HG03280 (cell line): ENCODE data around the gene AKT1S1.
"Not testable (repeated sequence)": the region's sequence is repeated elsewhere in the genome, so short reads cannot be mapped to it uniquely, and the experiment has no call there.

Experiments
- ATAC-seq: cut with Tn5 transposase; IDR thresholded peaks from one replicate; pipeline ENCODE4 v1.9.1; 2021; ENCODE audit warnings: mild to moderate bottlenecking, moderate library complexity; ENCODE audit not compliant: unreplicated experiment

The AKT1S1 gene

GRCh38 chr19:49839713-49840112 lies 37.4 kb downstream of the AKT1S1 start:
- ATAC-seq = no peak

- no peak for ATAC-seq
These were observed 38.1 kb downstream of the AKT1S1 start for GRCh38 chr19:49838885-49839588.

GRCh38 chr19:49837425-49837824 lies 39.7 kb downstream of the AKT1S1 start:
- ATAC-seq = no peak

- no peak for ATAC-seq
These were observed 40.2 kb downstream of the AKT1S1 start for GRCh38 chr19:49837009-49837310.

- ATAC-seq = no peak
These were observed 40.8 kb downstream of the AKT1S1 start for GRCh38 chr19:49836176-49837008.

- ATAC-seq = no peak
These were observed 41.6 kb downstream of the AKT1S1 start for GRCh38 chr19:49835562-49835961.

GRCh38 chr19:49833599-49833998 lies 43.6 kb downstream of the AKT1S1 start:
- ATAC-seq = no peak

GRCh38 chr19:49832556-49832955 lies 44.6 kb downstream of the AKT1S1 start:
- ATAC-seq = no peak

- no peak for ATAC-seq
These were observed 45.6 kb downstream of the AKT1S1 start for GRCh38 chr19:49831592-49831991.

GRCh38 chr19:49830766-49831165 lies 46.4 kb downstream of the AKT1S1 start:
- no peak for ATAC-seq

GRCh38 chr19:49829721-49830120 lies 47.4 kb downstream of the AKT1S1 start:
- ATAC-seq = no peak

GRCh38 chr19:49829200-49829599 lies 48.0 kb downstream of the AKT1S1 start:
- no peak for ATAC-seq

- ATAC-seq = no peak
These were observed 50.1 kb downstream of the AKT1S1 start for GRCh38 chr19:49827034-49827433.

GRCh38 chr19:49824662-49825061 lies 52.5 kb downstream of the AKT1S1 start:
- ATAC-seq = no peak

GRCh38 chr19:49823472-49823871 lies 53.7 kb downstream of the AKT1S1 start:
- ATAC-seq = no peak

- no peak for ATAC-seq
These were observed 57.0 kb downstream of the AKT1S1 start for GRCh38 chr19:49820125-49820524.

- not testable (repeated sequence) for ATAC-seq
These were observed 57.6 kb downstream of the AKT1S1 start for GRCh38 chr19:49819452-49820115.
